Tibial nerve (tissue), 3 donors: ENCODE measurements around the gene MYOM3.

Source experiments
- CTCF ChIP-seq, 5 experiments: fragments of 200-600 bp in 3 of 5; fragments of 450-650 bp in 2 of 5; sonication (generic) in 3 of 5; IDR thresholded peaks; one replicate each; pipeline ENCODE4 v1.5.1; 2016 to 2019; ENCODE audit warnings: antibody characterized with exemption in 5 of 5, mild to moderate bottlenecking in 3 of 5, moderate library complexity in 2 of 5
- POLR2A ChIP-seq, 2 donors: fragments of 450-650 bp; IDR thresholded peaks; one replicate each; pipeline ENCODE4 v1.6.1; 2017; ENCODE audit warnings: antibody characterized with exemption in 2 of 2, mild to moderate bottlenecking in 2 of 2, moderate library complexity in 2 of 2

GRCh38 chr1:24117132-24117531 is 5.2 kb upstream of the MYOM3 start:
- TF ChIP-seq CTCF (IDR thresholded peaks at IDR 0.05) = no peak
- TF ChIP-seq POLR2A (IDR thresholded peaks at IDR 0.05) = no peak
